HepG2 (cell line): ENCODE measurements around the gene LIN7A. TPM values are rescaled to one million over a fixed set of nuclear protein-coding genes. Genes with fewer than 3 reads are reported as not detected.

Experiments used
- ATF7-NPFF ChIP-seq: sonication (generic); formaldehyde crosslinking; IDR thresholded peaks from 2 replicates; pipeline ENCODE4 v1.8.1; 2023; ENCODE audit warnings: mild to moderate bottlenecking, low read depth, missing genetic modification reagents, moderate library complexity
- KLF15 ChIP-seq: sonication (generic); formaldehyde crosslinking; IDR thresholded peaks from 2 replicates; pipeline ENCODE4 v1.8.1; 2023; ENCODE audit warnings: borderline replicate concordance, mild to moderate bottlenecking, inconsistent platforms, missing genetic modification reagents, mixed read lengths
- RAD21 ChIP-seq: fragments of 450-650 bp; formaldehyde crosslinking; IDR thresholded peaks from 2 replicates; pipeline ENCODE4 v1.5.0; 2020; ENCODE audit warnings: mild to moderate bottlenecking
- SMARCE1 ChIP-seq: fragments of 450-650 bp; IDR thresholded peaks from 2 replicates; pipeline ENCODE4 v1.6.1; 2017; ENCODE audit warnings: borderline replicate concordance
- TBX3 ChIP-seq: fragments of 450-650 bp; IDR thresholded peaks from 2 replicates; pipeline ENCODE4 v1.6.1; 2017; ENCODE audit warnings: antibody characterized with exemption, mild to moderate bottlenecking, inconsistent platforms, borderline replicate concordance
- TCF7 ChIP-seq: sonication (generic); IDR thresholded peaks from 2 replicates; pipeline ENCODE4 v1.6.1; 2016; ENCODE audit warnings: antibody characterized with exemption, low read depth
- TGIF2 ChIP-seq: IDR thresholded peaks from 2 replicates; pipeline ENCODE4 v1.6.1; 2016; ENCODE audit warnings: control low read depth, missing compliant biosample characterization
- ZBTB26 ChIP-seq: IDR thresholded peaks from 2 replicates; pipeline ENCODE4 v1.6.1; 2016; ENCODE audit warnings: missing compliant biosample characterization, missing genetic modification reagents, borderline replicate concordance
- ZBTB33 ChIP-seq: sonication (generic); formaldehyde crosslinking; IDR thresholded peaks from 2 replicates; pipeline ENCODE4 v1.4.0; 2020; ENCODE audit warnings: missing genetic modification reagents
- ZFP91 ChIP-seq: sonication (generic); formaldehyde crosslinking; IDR thresholded peaks from 2 replicates; pipeline ENCODE4 v1.9.0; 2022; ENCODE audit warnings: missing genetic modification reagents, mild to moderate bottlenecking, borderline replicate concordance
- ZNF572 ChIP-seq: sonication (generic); formaldehyde crosslinking; IDR thresholded peaks from 2 replicates; pipeline ENCODE4 v1.5.1; 2020; ENCODE audit warnings: mild to moderate bottlenecking, missing genetic modification reagents
- ZNF775 ChIP-seq: sonication (generic); formaldehyde crosslinking; IDR thresholded peaks from 2 replicates; pipeline ENCODE4 v1.4.0; 2020; ENCODE audit warnings: missing genetic modification reagents, mild to moderate bottlenecking, moderate library complexity, borderline replicate concordance
- polyA plus RNA-seq, 8 experiments: library from polyadenylated mRNA; depleted of rRNA in 3 of 8; stranded (reverse) in 7 of 8; unstranded in 1 of 8; fragments of >200 nt; fragmentation: Illumina TruSeq in 4 of 8; extraction: Trizol in 4 of 8; gene quantifications; 2 replicates each; pipeline versions ENCODE4 v1.2.1 to v1.2.3, GENCODE V29; 2011 to 2016; ENCODE audit warnings: low read depth in 4 of 8, missing spikeins in 1 of 8, mixed read lengths in 1 of 8; ENCODE audit not compliant: insufficient read depth in 1 of 8
- total RNA-seq, 5 experiments: library from RNA; depleted of rRNA; stranded (reverse); fragments of >200 nt; fragmentation: Illumina TruSeq; extraction: Trizol; gene quantifications; 2 replicates each; pipeline ENCODE4 v1.2.3, GENCODE V29; 2016; ENCODE audit warnings: low read depth in 1 of 5
- TF ChIP-seq, protein P1 (sequence below): IDR thresholded peaks from 2 replicates; pipeline ENCODE4 v1.6.1; 2012; ENCODE audit warnings: low read depth, low read length, improper control_type of control experiment
- TF ChIP-seq, protein P2 (sequence below): sonication (generic); formaldehyde crosslinking; IDR thresholded peaks from 2 replicates; pipeline ENCODE4 v1.4.0; 2020; ENCODE audit warnings: mild to moderate bottlenecking, missing genetic modification reagents
- TF ChIP-seq, protein P3 (sequence below): sonication (generic); formaldehyde crosslinking; IDR thresholded peaks from 2 replicates; pipeline ENCODE4 v1.4.0; 2020; ENCODE audit warnings: missing genetic modification reagents

The LIN7A gene
- total and polyA plus RNA-seq, 2 of the 13 experiments (the other 11 are each of a cell fraction or from before 2014, with no cell fraction given) = 18.5 to 19.2 TPM

DNA sequence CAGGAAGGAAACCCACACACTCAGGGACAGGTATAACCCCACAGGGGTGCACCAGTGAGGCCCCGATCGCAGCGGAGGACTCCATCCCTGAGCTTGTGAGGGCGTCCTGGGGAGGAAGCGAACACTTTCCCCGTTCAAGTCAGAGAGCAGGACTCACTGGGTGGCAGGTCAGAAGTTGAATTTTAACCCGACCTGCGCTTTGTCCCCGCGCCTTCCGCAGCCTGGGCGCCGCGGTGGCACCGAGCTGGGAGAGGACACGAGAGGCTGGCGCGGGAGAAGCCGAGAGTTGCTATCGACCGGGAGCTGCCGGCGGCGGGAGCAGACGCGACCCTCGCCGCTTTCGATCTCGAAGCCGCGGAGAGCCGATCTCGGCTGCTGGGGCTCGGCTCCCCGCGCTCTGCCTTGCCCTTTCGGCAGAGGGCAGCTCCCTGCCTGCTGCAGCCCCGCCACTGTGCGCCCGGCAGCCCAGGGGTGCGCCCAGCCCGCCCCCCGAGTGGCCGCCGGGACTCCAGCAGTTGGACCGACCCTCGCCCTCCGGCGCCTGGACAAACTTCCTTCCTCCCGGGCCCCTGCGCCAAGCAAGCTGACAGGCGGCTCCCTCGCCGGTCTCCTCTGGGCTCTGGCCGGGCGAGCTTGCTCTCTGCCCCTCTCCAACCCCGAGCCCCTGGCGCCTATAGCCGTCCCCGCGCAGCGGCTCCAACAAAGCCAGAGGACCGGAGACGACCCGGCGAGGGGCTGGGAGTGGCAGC, 918 bp downstream of the LIN7A start (continued):
- TF ChIP-seq, protein P1, sequence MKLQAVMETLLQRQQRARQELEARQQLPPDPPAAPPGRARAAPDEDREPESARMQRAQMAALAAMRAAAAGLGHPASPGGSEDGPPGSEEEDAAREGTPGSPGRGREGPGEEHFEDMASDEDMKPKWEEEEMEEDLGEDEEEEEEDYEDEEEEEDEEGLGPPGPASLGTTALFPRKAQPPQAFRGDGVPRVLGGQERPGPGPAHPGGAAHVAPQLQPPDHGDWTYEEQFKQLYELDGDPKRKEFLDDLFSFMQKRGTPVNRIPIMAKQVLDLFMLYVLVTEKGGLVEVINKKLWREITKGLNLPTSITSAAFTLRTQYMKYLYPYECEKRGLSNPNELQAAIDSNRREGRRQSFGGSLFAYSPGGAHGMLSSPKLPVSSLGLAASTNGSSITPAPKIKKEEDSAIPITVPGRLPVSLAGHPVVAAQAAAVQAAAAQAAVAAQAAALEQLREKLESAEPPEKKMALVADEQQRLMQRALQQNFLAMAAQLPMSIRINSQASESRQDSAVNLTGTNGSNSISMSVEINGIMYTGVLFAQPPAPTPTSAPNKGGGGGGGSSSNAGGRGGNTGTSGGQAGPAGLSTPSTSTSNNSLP = no peak
- no peak for TF ChIP-seq TBX3
- peak; percentile 74; the same call in 1 of the 2 replicates for TF ChIP-seq ZNF572 (CRISPR knock-in tag)
- peak; percentile 60 for TF ChIP-seq ZBTB26 (CRISPR knock-in tag)
- TF ChIP-seq SMARCE1 = no peak
- TF ChIP-seq ATF7-NPFF (CRISPR knock-in tag) = peak; percentile 89
- no peak; the same call in 1 of the 2 replicates for TF ChIP-seq TGIF2 (CRISPR knock-in tag)
- peak; percentile 89 for TF ChIP-seq ZFP91 (CRISPR knock-in tag)
- TF ChIP-seq, protein P2, sequence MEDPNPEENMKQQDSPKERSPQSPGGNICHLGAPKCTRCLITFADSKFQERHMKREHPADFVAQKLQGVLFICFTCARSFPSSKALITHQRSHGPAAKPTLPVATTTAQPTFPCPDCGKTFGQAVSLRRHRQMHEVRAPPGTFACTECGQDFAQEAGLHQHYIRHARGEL = no peak
- no peak for TF ChIP-seq ZNF775
- TF ChIP-seq RAD21 = peak; percentile 56
- no peak for TF ChIP-seq TCF7
- TF ChIP-seq, protein P3, sequence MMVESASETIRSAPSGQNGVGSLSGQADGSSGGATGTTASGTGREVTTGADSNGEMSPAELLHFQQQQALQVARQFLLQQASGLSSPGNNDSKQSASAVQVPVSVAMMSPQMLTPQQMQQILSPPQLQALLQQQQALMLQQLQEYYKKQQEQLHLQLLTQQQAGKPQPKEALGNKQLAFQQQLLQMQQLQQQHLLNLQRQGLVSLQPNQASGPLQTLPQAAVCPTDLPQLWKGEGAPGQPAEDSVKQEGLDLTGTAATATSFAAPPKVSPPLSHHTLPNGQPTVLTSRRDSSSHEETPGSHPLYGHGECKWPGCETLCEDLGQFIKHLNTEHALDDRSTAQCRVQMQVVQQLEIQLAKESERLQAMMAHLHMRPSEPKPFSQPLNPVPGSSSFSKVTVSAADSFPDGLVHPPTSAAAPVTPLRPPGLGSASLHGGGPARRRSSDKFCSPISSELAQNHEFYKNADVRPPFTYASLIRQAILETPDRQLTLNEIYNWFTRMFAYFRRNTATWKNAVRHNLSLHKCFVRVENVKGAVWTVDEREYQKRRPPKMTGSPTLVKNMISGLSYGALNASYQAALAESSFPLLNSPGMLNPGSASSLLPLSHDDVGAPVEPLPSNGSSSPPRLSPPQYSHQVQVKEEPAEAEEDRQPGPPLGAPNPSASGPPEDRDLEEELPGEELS (CRISPR knock-in tag) = peak; percentile 71
- TF ChIP-seq KLF15 (CRISPR knock-in tag) = no peak
- peak; percentile 17; the same call in 1 of the 2 replicates for TF ChIP-seq ZBTB33 (CRISPR knock-in tag)
